HG03558 (cell line): Measurements from ENCODE around the gene LPAR4.
"Not testable (repeated sequence)": the region's sequence is repeated elsewhere in the genome, so short reads cannot be mapped to it uniquely, and the experiment has no call there.

Source experiments
- ATAC-seq: cut with Tn5 transposase; IDR thresholded peaks from one replicate; pipeline ENCODE4 v1.9.1; 2021; ENCODE audit warnings: moderate number of reproducible peaks; ENCODE audit not compliant: unreplicated experiment; ENCODE audit errors: extremely low read depth

Gene LPAR4, protein sequence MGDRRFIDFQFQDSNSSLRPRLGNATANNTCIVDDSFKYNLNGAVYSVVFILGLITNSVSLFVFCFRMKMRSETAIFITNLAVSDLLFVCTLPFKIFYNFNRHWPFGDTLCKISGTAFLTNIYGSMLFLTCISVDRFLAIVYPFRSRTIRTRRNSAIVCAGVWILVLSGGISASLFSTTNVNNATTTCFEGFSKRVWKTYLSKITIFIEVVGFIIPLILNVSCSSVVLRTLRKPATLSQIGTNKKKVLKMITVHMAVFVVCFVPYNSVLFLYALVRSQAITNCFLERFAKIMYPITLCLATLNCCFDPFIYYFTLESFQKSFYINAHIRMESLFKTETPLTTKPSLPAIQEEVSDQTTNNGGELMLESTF

DNA sequence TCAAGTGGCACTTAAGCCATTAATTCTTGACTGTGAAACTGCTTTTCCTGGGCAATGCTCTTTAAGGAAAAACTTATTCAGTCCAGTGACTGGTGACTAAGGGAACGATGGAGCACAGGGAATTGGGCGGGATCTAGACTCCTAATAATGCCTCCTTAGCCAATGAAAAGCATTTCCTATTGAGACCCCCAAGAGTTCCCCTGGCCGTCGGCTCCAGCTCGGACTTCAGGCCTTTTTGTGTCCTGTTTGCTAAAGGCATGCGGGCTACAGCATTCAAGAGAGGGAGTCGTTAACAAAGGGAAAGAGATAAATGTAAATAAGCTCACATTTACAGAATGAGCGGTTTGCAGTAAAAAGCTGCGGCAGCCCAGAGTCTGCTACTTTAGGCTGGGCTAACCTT is at the start of gene LPAR4:
Gene LPAR4, plus strand, starts transcription at position 232 of the 400 bp plus-strand sequence. CDS start 7,150 bp downstream, outside the sequence.
- no peak for ATAC-seq

DNA sequence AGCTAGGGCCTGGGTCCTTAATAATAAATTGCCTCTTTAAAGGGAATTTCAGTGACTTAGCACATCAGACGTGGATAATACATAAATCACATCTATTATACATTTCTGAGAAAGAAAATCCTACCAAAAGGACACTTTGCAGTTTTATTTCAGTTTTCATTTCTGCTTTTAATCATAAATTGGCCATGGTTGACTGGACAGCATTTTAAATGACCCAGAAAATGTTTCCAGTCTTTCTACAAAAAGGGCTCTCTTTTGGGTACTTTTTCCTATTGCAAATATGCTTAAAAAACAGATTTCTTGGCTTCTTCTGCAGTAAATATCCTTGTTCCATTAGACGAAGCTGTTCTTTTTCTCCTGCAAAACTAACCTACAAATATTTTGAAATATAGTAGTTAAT is 41.4 kb upstream of the LPAR4 start:
- no peak for ATAC-seq

DNA sequence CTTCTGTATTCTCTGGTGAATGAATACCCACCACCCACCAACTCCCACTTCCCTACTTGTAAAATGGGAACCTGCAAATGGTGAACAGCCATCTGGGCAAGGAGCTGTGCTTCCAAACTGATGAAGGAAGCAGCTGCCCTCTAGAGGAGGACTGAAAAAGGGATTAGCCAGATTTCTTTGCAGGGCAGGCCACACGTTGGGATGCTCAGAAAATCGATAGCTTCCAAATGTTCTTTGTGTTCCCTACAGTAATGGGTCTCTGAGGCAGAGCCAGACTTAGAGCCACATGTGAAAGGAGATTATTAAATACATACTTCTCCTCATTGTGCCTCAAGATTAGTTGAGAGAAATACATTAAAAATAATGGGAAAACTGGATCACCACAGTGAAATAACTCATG is 39.3 kb upstream of the LPAR4 start:
- ATAC-seq = no peak

DNA sequence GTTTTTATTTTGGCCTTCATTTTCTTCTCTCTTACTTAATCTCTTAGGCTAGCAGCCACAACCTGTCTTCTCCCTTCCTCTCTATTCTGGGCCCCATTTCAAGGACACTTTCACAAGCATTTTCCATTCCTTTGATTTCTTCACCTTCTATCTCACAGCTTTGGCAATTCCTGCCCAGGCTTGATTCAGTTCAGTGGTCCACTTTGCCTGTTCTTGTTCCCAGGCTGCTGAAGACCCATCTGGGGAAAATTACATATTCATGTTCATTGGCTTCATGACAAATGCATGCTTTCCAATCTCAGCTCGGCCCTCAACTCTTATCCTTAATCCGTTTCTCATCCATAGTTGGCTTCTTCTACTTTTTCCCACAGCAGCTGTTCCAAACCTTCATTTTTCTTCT is 38.7 kb upstream of the LPAR4 start:
- no peak for ATAC-seq

DNA sequence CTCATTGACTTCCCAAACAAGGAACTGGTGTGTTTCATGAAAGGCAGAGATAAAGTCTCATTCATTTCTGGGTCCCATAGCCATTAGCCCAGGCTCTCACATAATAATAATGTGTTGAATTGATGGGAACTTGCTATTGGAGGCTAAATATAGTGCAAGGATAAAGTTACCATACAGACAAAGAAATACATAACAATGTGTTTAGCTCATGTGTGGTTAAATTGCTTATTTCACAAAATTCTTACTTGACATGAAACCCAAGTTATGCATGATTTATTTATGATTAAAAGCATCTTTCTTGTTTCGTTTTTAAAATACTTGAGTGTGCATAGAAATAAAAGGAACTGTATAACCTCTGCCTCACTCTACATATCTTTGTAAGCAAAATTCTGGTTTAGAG is 37.3 kb upstream of the LPAR4 start:
- no peak for ATAC-seq

- no peak for ATAC-seq
Observed at GRCh38 chrX:78712336-78712735, 35.2 kb upstream of the LPAR4 start.

- ATAC-seq = no peak
Observed at GRCh38 chrX:78725287-78725686, 22.2 kb upstream of the LPAR4 start.

DNA sequence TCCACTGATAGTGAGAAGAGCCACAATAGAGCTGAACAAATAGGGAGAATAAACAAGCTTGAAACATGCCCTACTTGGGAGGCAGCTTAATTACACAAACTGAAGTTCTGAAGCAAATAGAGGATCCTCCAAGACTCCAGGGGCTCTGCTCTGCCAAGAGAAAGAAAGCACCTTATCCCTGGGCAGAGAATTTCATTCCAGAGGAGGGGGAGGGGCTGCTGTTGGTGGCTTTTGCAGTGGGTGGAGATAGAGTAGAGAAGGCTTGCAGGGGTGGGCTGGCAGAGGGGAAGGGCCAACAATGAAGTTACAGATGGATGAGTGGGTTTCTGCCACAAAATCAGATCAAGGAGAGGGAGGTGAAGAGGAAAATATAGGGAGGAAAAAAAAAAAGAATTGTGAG is 1.0 kb upstream of the LPAR4 start:
- ATAC-seq = no peak

DNA sequence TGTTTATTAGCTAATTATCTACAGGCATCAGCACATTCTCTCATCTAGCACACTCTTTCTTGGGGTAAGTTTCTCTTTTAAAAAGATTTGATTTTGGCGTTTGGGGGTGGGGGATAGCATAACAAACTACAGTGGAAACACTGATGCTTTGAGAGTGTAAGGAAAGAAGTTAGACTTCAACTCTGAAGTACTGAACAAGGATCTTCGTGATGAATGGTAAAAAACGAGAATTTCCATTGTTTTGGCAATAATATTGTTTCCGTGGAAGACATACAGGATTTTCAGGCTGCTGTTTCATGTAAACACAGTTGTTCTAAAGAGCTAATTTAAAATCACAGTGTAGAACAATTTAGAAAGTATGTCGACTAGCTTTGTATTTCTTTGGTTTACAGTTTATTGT is 451 bp downstream of the LPAR4 start:
- no peak for ATAC-seq

- no peak for ATAC-seq
Observed at GRCh38 chrX:78748846-78749245, 1.3 kb downstream of the LPAR4 start.

GRCh38 chrX:78753571-78753970 is 6.1 kb downstream of the LPAR4 start:
- no peak for ATAC-seq

DNA sequence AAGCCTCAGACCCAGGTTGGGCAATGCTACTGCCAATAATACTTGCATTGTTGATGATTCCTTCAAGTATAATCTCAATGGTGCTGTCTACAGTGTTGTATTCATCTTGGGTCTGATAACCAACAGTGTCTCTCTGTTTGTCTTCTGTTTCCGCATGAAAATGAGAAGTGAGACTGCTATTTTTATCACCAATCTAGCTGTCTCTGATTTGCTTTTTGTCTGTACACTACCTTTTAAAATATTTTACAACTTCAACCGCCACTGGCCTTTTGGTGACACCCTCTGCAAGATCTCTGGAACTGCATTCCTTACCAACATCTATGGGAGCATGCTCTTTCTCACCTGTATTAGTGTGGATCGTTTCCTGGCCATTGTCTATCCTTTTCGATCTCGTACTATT is 7.4 kb downstream of the LPAR4 start:
- peak; percentile 85 for ATAC-seq

DNA sequence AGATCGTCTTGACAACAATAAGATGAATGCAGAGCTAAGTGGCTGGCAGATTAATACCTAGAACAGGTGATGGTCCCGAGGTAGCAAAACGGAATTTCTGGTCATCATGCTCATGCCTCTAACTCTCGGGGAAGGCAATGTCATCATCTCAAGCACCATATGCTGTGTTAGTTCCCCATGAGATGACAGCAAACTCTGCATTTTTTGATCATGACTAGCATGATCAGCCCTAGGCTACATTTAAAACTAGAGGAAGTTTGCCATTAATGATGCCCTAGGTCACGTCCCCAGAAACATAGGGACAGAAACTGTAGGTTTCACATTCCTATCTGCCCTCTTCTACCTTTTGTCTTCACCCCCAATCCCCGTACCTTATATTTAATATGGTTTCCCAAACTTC is 11.6 kb downstream of the LPAR4 start:
- no peak for ATAC-seq

- ATAC-seq = no peak
Observed at GRCh38 chrX:78769101-78769755, 21.7 kb downstream of the LPAR4 start.

- ATAC-seq = no peak
Observed at GRCh38 chrX:78769946-78770345, 22.4 kb downstream of the LPAR4 start.

GRCh38 chrX:78796916-78797315 is 49.4 kb downstream of the LPAR4 start:
- ATAC-seq = no peak

- ATAC-seq = no peak
Observed at GRCh38 chrX:78800114-78800513, 52.6 kb downstream of the LPAR4 start.

DNA sequence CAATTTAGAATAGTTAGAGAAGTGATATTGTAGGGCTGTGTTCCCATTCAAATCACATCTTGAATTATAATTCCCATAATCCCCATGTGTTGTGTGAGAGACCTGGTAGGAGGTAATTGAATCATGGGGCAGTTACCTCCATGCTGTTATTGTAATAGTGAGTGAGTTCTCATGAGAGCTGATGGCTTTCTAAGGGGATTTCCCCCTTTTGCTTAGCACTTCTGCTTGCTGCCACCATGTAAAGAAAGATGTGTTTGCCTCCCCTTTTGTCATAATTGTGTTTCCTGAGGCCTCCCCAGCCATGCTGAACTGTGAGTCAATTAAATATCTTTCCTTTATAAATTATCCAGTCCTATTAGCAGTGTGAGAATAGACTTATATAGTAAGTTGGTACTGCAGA is 53.2 kb downstream of the LPAR4 start:
- ATAC-seq = no peak

DNA sequence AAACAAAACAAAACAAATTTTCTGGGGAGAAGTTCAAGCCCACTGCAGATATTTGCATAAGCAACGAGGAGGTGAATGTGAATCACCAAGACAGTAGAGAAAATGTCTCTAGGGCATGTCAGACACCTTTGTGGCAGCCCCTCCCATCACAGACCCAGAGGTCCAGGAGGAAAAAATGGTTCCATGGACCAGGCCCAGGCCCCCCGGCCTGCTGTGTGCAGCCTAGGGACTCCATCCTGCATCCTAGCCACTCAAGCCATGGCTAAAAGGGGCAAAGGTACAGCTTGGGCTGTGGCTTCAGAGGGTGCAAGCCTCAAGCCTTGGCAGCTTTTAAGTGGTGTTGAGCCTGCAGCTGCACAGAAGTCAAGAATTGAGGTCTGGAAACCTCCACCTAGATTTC is 54.0 kb downstream of the LPAR4 start:
- no peak for ATAC-seq

- ATAC-seq = not testable (repeated sequence)
Observed at GRCh38 chrX:78802526-78802925, 55.0 kb downstream of the LPAR4 start.
